DMS153 treated with DMSO at 0.1 percent for 48 hours (cell line): Measurements from ENCODE around the gene NOLC1.
"Not testable (repeated sequence)": the region's sequence is repeated elsewhere in the genome, so short reads cannot be mapped to it uniquely, and the experiment has no call there.

ENCODE experiments used
- DNase-seq: peaks from one replicate; lab custom pipeline; 2025; ENCODE audit not compliant: unreplicated experiment; lab: John Stamatoyannopoulos, UW

Gene NOLC1

GRCh38 chr10:102153093-102153620 lies 968 bp downstream of the NOLC1 start:
- DNase-seq: no peak

- DNase-seq: no peak
Observed at GRCh38 chr10:102154466-102155116, 2.4 kb downstream of the NOLC1 start.

DNA sequence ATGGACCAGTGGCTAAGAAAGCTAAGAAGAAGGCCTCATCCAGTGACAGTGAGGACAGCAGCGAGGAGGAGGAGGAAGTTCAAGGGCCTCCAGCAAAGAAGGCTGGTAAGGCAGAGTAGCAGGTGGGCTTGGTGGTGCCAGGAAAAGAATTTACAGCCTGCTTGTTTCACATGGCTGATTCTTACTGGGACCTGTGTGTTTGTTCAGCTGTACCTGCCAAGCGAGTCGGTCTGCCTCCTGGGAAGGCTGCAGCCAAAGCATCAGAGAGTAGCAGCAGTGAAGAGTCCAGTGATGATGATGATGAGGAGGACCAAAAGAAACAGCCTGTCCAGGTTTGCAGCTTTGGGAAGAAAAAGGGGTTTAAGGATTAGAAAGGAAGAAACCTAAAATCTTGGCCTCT lies 5.0 kb downstream of the NOLC1 start:
- DNase-seq: no peak

- DNase-seq: no peak
Observed at GRCh38 chr10:102159051-102159597, 6.9 kb downstream of the NOLC1 start.

GRCh38 chr10:102159831-102160230 lies 7.6 kb downstream of the NOLC1 start:
- DNase-seq: no peak

DNA sequence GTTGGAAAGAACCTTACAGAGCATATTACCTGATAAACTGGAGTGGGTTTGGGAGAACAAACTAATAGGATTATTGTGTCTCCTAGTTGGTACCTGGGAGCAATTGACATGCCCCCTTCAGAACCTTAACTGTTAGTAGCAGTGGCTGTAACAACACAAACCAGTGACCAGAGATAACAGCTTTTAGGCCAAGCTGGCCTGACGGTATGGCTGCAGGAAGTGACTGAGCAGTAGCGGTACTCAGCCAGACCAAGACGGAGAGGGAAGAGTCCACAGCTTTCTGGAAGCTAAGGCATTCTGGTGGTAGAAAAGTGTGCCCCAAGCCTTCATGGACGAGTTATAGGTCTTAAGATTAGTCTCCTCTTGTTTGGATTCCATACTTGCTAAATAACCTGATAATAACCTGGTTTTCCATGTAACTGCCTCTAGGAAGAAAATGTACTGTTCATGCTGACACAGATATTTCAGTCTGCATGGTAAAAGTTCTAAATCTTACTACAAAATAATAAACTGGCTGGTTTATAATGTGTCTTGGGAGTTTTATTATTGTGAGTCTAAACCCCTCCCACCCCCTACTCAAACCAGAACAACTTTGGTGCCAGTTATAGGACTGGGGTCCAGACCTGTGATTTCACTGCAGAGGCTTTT lies 11.3 kb downstream of the NOLC1 start:
- no peak for DNase-seq

- no peak for DNase-seq
Observed at GRCh38 chr10:102167861-102168260, 15.7 kb downstream of the NOLC1 start.

DNA sequence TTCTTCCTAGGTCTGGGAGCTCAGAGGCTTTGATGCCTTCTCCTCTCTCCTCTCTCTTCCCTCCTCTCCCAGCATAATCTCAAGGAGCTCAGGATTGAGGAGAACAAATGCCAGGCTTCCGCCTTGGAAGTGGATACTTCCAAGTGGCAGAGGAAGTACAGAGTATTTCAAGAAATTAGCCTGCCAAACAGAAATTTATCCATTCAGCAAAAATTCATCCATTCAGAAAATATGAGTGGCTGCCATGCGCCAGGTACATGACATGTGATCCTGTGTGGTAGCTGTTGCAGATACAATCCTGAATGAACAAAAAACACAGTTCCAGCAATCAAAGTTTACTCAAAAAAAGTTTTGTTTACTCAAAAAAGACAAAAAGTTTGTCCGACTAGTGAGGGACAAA lies 18.4 kb downstream of the NOLC1 start:
- no peak for DNase-seq

GRCh38 chr10:102172288-102172687 lies 20.1 kb downstream of the NOLC1 start:
- DNase-seq: no peak

DNA sequence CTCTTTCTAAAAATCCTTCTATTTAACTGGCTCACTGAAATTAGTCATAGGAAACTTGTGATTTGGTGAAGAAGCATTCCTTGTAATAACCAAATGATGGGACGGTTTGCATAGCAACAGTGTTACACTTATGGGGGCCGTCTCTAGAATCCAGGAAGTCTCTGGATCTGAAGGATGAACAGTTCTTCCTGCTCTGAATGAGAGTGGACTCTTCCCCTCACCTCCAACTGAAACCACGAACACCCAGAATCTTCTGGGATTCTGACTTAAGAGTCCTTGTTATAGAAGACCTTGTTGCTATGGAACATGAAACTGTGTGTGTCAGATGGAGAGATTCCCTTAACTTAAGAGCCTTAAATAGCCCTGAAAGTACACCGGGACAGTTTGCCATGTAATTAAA lies 23.2 kb downstream of the NOLC1 start:
- DNase-seq: no peak

GRCh38 chr10:102184606-102185005 lies 32.4 kb downstream of the NOLC1 start:
- no peak for DNase-seq

GRCh38 chr10:102185272-102185671 lies 33.1 kb downstream of the NOLC1 start:
- DNase-seq: no peak

- no peak for DNase-seq
Observed at GRCh38 chr10:102185811-102186527, 33.8 kb downstream of the NOLC1 start.

- no peak for DNase-seq
Observed at GRCh38 chr10:102188298-102188940, 36.2 kb downstream of the NOLC1 start.

- DNase-seq: not testable (repeated sequence)
Observed at GRCh38 chr10:102188941-102189898, 37.0 kb downstream of the NOLC1 start.

DNA sequence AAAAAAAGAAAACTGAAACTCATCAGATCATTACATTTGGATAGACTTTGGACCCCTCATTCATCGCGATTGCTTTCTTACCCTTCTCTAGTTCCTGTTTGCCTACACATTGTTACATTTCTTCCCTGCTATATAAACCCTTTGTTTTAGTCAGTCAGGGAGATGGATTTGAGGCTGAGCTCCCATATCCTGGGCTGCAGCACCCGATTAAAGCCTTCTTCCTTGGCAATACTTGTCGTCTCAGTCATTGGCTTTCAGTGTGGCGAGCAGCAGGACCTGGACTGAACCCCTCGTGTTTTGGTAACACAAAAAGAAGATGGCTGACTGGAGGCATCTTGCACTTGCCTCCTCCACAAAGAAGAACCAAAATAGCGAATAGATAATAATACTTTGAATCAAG lies 39.8 kb downstream of the NOLC1 start:
- DNase-seq: no peak

DNA sequence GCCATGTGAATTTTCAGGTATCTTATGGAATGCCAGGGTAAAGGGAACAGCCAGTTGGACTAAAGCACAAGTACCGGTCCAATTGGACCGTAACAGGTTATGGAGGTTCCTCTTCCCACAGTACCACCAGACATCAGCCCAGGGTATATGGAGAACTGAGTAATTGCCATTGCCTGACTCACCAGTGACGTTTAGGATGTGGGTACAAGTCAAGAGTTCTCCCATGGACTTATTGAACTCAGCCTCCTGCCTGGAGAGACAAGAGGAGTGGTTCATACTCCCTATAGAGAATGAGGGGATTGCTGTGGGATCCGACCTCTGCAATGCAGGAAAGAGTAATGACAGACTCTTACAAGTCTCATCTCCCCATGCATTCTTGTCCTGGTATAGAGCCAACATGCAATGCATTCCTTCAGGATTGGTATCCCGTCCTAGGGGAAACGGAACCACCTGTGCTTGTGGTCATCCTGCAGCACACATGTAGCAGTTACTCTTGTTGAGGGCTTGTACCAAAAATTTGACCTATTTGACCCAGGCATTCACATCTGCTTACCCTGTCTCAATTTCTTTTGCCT lies 43.2 kb downstream of the NOLC1 start:
- DNase-seq: no peak

DNA sequence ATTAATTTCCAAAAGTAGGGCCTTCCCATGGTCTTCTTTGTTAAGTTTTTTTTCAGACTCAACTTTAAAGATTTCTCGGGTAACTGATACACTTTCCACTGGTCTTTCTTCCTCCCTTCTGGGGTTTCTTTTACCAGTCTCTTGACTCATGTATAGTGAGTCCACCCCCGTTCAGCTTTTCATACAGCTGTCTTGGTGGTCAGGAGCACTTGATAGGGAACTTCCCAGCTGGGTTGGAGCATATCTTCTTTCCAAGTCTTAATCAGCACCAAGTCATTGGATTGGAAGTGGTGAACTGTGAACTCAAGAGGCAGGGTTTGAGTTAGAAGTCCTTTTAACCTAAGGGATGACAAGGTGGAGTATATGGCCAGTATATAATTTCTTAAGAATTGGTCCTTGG lies 44.7 kb downstream of the NOLC1 start:
- DNase-seq: no peak

- DNase-seq: no peak
Observed at GRCh38 chr10:102198027-102198426, 45.8 kb downstream of the NOLC1 start.
